Activated naive CD4-positive, alpha-beta T cell treated with anti-CD3 and anti-CD28 coated beads, Interleukin-2, amount 50 U/mL, for 24 hours (primary cell): ENCODE results near the gene LCLAT1.

ENCODE experiments used
- H3K27ac Mint-ChIP-seq: one replicate; pipeline ENCODE4 v1.8.0; 2021; ENCODE audit warnings: mild to moderate bottlenecking, mixed read lengths
- H3K27me3 Mint-ChIP-seq: one replicate; pipeline ENCODE4 v1.8.0; 2021; ENCODE audit warnings: mixed read lengths
- H3K36me3 Mint-ChIP-seq: one replicate; pipeline ENCODE4 v1.8.0; 2021; ENCODE audit warnings: mixed read lengths
- H3K4me1 Mint-ChIP-seq: one replicate; pipeline ENCODE4 v1.8.0; 2021; ENCODE audit warnings: mixed read lengths
- H3K4me3 Mint-ChIP-seq: one replicate; pipeline ENCODE4 v1.8.0; 2021; ENCODE audit warnings: mild to moderate bottlenecking, mixed read lengths
- H3K9me3 Mint-ChIP-seq: one replicate; pipeline ENCODE4 v1.8.0; 2021; ENCODE audit warnings: mixed read lengths

Gene LCLAT1

GRCh38 chr2:30691948-30692828 is 245.1 kb downstream of the LCLAT1 start:
- no peaks in the 10 kb centered on the region for H3K27me3 Mint-ChIP-seq

GRCh38 chr2:30692829-30693275 is 245.8 kb downstream of the LCLAT1 start:
- no peak overlapping the region for H3K4me3 Mint-ChIP-seq
- H3K9me3 Mint-ChIP-seq = no peaks in the 10 kb centered on the region
- H3K27me3 Mint-ChIP-seq = no peaks in the 10 kb centered on the region
- no peaks in the 10 kb centered on the region for H3K4me1 Mint-ChIP-seq
- no peaks in the 10 kb centered on the region for H3K36me3 Mint-ChIP-seq
- no peak overlapping the region for H3K27ac Mint-ChIP-seq

More at GRCh38 chr2:30691948-30692828, 245.1 kb downstream of the LCLAT1 start:
- Mint-ChIP-seq H3K36me3 (no peaks in the 10 kb centered on the region), H3K27ac (peak overlapping the region; percentile 36), H3K4me1 (no peaks in the 10 kb centered on the region), H3K9me3 (no peaks in the 10 kb centered on the region), H3K4me3 (no peak overlapping the region)
